Smooth muscle cell of the brain vasculature (primary cell): Measurements from ENCODE around the gene ACOT7.
"Not testable (repeated sequence)": the region's sequence is repeated elsewhere in the genome, so short reads cannot be mapped to it uniquely, and the experiment has no call there.

ENCODE experiments used
- DNase-seq: peaks from one replicate; pipeline ENCODE4 v3.0.0-alpha.2; 2012; ENCODE audit warnings: low read depth, low spot score

ACOT7 gene

GRCh38 chr1:6363085-6363884 is 30.3 kb downstream of the ACOT7 start:
- not testable (repeated sequence) for DNase-seq

DNA sequence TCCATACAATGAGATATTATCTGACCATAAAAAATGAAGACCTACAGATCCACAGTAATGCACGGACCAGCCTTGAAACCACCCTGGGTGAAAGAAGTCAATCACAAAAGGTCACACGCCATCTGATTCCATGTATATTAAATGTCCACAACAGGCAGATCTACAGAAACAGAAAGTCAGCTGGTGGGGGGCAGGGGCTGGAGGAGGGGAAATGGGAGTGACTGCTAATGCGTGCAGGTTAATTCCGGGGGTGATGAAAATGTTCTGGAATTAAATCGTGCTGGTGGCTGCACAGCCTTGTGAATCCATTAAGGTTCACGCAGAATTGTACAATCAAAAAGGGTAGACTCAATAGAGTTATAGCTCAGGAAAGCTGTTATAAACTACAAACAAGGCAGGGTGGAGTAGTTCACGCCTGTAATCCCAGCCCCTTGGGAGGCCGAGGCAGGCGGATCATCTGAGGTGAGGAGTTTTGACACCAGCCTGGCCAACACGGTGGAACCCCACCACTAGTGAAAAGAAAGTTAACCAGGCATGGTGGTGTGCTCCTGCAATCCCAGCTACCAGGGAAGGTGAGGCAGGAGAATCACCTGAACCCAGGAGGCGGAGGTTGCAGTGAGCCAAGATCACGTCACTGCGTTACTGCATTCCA is 32.3 kb downstream of the ACOT7 start:
- no peak for DNase-seq

- no peak for DNase-seq
Observed at GRCh38 chr1:6360517-6361070, 33.0 kb downstream of the ACOT7 start.

- no peak for DNase-seq
Observed at GRCh38 chr1:6360117-6360496, 33.5 kb downstream of the ACOT7 start.

- no peak for DNase-seq
Observed at GRCh38 chr1:6359216-6360116, 34.1 kb downstream of the ACOT7 start.

- DNase-seq: no peak
Observed at GRCh38 chr1:6358757-6359201, 34.8 kb downstream of the ACOT7 start.

GRCh38 chr1:6358144-6358624 is 35.4 kb downstream of the ACOT7 start:
- DNase-seq: no peak

GRCh38 chr1:6357243-6357936 is 36.2 kb downstream of the ACOT7 start:
- no peak for DNase-seq

- no peak for DNase-seq
Observed at GRCh38 chr1:6355621-6356020, 37.9 kb downstream of the ACOT7 start.

- DNase-seq: no peak
Observed at GRCh38 chr1:6354659-6355317, 38.8 kb downstream of the ACOT7 start.

DNA sequence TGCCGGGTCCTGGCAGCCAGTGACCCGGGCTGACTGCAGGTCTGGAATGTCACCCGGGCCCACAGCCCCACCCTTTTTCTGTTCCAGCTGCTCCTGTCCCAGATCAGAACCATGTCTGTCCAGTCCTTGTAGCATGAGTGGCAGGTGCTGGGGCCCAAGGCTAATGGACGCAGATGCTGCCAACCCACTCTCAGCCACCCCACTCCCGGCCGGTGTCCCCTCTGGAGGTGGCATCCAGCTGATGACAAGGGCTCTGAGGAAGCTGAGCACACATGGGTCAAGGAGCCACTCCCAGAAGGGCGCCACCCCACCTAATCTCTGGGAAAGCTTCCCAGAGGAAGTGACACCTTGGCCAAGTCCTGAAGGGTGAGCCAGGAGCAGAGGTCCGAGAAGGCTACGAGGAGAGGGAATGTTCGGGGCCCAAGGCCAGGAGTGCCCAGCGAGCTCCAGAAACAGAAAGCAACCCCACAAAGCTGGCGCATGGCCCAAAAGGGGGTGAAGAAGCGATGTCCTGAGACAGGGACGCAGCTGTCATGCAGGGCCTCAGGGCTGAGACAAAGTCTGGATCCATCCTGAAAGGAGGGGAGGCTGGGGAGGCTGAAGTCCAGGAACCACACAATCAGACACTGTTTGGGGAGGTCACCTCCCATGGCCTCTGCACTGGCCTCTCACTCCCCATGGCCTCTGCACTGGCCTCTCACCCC is 39.5 kb downstream of the ACOT7 start:
- no peak for DNase-seq

DNA sequence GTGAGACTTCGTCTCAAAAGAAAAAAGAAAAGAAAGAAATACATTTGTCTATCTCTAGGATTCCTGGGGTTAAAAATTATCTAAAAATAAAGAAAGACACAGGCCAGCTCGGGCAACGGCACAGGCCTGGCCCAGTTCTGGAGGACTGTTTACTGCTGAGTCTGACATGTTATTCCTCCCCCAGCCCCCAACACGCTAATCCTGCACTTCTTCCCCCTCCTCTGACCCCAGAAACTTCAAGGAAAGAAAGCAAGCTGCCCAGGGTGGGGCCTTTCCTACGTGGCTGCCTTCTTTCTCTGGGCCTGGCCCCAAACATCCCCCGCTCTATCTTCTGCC is 40.0 kb downstream of the ACOT7 start:
- no peak for DNase-seq

DNA sequence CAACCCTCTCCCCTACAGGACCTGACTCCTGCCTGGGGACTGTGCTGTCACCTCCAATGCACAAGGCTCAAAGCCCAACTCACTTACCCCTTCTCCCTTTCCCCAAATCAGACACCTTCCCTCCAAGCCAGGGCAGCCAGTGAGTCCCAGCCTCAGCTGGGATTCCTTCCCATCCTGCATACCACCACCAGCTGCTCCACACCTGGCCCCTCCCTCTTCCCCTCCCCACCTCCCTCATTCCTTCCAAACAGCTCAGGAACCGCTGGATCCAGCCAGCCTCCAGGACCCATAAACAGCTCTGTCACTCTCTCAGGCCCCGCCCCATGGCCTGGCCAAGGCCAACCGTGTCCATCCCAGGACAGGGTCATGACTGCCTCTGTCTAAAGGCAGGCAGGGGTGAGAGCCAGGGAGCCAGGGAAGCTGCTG is 41.4 kb downstream of the ACOT7 start:
- DNase-seq: no peak

- no peak for DNase-seq
Observed at GRCh38 chr1:6351480-6352137, 42.0 kb downstream of the ACOT7 start.

GRCh38 chr1:6350416-6351088 is 43.0 kb downstream of the ACOT7 start:
- DNase-seq: no peak

- no peak for DNase-seq
Observed at GRCh38 chr1:6349254-6349943, 44.2 kb downstream of the ACOT7 start.

- no peak for DNase-seq
Observed at GRCh38 chr1:6348511-6349191, 44.9 kb downstream of the ACOT7 start.
